Measurements from ENCODE around the gene NMNAT1. TPM values are rescaled to one million over a fixed set of nuclear protein-coding genes. Genes with fewer than 3 reads are reported as not detected.

Gene NMNAT1
- total and polyA plus RNA-seq, 11 donors = 11.0 to 24.2 (median 16.8) TPM

DNA sequence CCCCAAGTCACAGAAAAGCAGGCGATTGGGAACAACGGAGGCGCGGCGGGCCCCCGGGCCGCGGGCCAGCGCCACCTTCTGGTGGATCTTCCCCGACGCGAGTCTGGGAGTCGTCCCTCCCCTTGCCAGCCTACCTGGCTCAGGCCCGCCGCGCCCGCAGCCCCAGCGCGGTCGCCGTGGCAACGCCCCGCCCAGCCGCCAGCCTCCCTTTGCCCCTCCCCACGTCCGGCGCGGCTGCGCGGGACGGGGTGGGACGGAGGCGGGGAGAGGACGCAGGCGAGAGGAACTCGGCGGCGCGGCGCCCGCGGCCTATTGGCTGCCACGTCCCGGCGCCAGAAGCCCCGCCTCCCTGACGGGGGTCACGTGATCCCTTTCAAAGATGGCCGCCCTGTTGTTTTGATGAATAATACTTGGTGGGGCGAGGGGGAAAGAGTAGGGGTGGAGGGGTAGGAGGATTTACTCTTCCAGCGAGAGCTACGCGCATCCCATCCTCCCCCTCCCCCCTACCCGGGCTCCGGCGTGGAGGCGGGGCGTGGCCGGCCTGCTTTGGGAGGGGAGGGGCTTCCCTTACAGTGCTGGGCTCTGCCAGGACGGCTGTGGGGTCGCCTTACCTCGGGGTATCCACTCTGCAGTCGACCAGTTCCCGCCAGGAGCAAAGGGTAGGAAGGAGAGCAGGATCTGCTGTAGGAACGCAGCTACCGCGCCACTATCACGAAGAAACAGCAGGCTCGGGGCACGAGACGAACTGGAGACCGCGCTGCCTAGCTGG, 89.5 kb downstream of the NMNAT1 start, which contains the start of gene UBE4B:
Gene UBE4B (plus strand): TSS at position 369 of the 769 bp plus-strand sequence. CDS start 713 bp downstream, outside the sequence.
- ATAC-seq (peak; percentile 99 to 100 (median 99)), DNase-seq (peak; percentile 97 to 99 (median 98))
- TF ChIP-seq, protein P1, sequence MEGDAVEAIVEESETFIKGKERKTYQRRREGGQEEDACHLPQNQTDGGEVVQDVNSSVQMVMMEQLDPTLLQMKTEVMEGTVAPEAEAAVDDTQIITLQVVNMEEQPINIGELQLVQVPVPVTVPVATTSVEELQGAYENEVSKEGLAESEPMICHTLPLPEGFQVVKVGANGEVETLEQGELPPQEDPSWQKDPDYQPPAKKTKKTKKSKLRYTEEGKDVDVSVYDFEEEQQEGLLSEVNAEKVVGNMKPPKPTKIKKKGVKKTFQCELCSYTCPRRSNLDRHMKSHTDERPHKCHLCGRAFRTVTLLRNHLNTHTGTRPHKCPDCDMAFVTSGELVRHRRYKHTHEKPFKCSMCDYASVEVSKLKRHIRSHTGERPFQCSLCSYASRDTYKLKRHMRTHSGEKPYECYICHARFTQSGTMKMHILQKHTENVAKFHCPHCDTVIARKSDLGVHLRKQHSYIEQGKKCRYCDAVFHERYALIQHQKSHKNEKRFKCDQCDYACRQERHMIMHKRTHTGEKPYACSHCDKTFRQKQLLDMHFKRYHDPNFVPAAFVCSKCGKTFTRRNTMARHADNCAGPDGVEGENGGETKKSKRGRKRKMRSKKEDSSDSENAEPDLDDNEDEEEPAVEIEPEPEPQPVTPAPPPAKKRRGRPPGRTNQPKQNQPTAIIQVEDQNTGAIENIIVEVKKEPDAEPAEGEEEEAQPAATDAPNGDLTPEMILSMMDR (IDR thresholded peaks at IDR 0.05) = peak; percentile 73 to 95 (median 90)
- TF ChIP-seq POLR2A (IDR thresholded peaks at IDR 0.05) = peak in 1 of 2 donors; percentile 34
- intact Hi-C loops (cut with DNase I) = loop anchor here in 9 of 10 donors (1.0 to 10.0 kb wide), 12 partner anchors 75 to 158 kb away; partner anchors contain the start of genes LZIC (in 3 of the 9) and NMNAT1 (in 3 of the 9)
- H3K4me3 ChIP-seq = peak within 1 kb of the TSS; percentile 73 to 100 (median 90)
- WGBS, 4 donors = 0% methylated on average over 10 to 73 of the region's 73 CpGs
- peak within 1 kb of the TSS; percentile 65 to 99 (median 95) for H3K27ac ChIP-seq
- H3K9me3 ChIP-seq = no peaks in the 10 kb centered on the region
- H3K36me3 ChIP-seq = peaks cover 0 to 18% (median 15%) of the 10 kb centered on the region in 9 donors
- H3K4me1 ChIP-seq = peaks cover 0 to 38% (median 19%) of the 10 kb centered on the region in 12 donors
- no peaks in the 10 kb centered on the region for H3K27me3 ChIP-seq

DNA sequence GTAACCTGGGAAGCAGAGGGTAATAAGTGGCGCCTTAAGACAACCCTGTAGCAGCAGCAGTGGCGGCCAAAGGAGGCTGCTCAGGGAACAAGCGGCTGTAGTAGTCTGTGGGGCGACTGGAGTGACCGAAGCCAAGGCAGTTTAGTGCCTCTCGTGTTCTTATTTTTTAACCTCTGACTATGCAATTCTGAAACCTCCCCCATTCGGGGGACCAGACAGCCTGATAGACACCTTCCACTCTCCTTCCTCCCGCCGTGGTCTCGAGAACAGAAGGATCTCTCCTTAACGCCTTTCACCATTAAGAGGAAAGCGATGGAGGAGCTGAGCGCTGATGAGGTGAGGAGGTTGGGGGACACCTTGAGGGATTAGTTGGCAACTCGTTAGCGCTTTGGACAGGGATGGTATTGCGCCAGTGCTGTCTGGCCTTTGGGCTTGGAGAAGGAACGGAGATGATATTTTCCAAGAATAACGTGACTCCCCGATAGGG, 90.1 kb downstream of the NMNAT1 start:
- Histone ChIP-seq H3K27ac (peak overlapping the region; percentile 65 to 99 (median 95)), H3K9me3 (no peaks in the 10 kb centered on the region), H3K4me1 (peaks cover 0 to 41% (median 21%) of the 10 kb centered on the region in 12 donors), H3K27me3 (no peaks in the 10 kb centered on the region), H3K4me3 (peak overlapping the region; percentile 73 to 100 (median 90)), H3K36me3 (peaks cover 0 to 25% (median 21%) of the 10 kb centered on the region in 9 donors)
- intact Hi-C loops (cut with DNase I) = loop anchor here in 9 of 10 donors (2.0 to 10.0 kb wide), 11 partner anchors 74 to 159 kb away; partner anchors contain the start of genes LZIC (in 2 of the 9) and NMNAT1 (in 2 of the 9)
- no peak for TF ChIP-seq POLR2A (IDR thresholded peaks at IDR 0.05)
- TF ChIP-seq, protein P1 (IDR thresholded peaks at IDR 0.05) = no peak
- DNase-seq (peak in 1 of 5 donors; percentile 34), ATAC-seq (peak; percentile 25 to 47 (median 34))
- WGBS, 4 donors = 0 to 1% (median 0%) methylated on average over 19 of the region's 19 CpGs

Small RNA genes within 50 kb of the gene (microRNA-seq; reads per million reads assigned to microRNA genes)
- gene MIR5697 = 1.0 to 2.3 (median 1.7) reads per million in 4 donors

Other genes starting within 250 kb of the NMNAT1 start
- 10 to 100 TPM; 50.6 to 79.4 (median 64.3) TPM for gene CLSTN1, start 119.5 kb upstream of the NMNAT1 start, total RNA-seq
- 10 to 100 TPM; 37.6 to 40.5 TPM for gene CLSTN1, start 119.5 kb upstream of the NMNAT1 start, polyA plus RNA-seq
- gene CTNNBIP1, start 33.2 kb upstream of the NMNAT1 start, total RNA-seq = 10 to 100 TPM; 32.2 to 62.0 (median 42.9) TPM
- gene CTNNBIP1, start 33.2 kb upstream of the NMNAT1 start, polyA plus RNA-seq = 10 to 100 TPM; 25.4 to 37.8 TPM
- gene LZIC, start 84 bp upstream of the NMNAT1 start, total RNA-seq = 10 to 100 TPM; 30.8 to 37.7 (median 34.9) TPM
- 10 to 100 TPM; 18.5 to 30.7 TPM for gene LZIC, start 84 bp upstream of the NMNAT1 start, polyA plus RNA-seq
- gene RBP7, start 53.8 kb downstream of the NMNAT1 start, total RNA-seq = 10 to 100 TPM; 21.4 to 83.3 (median 26.2) TPM
- 10 to 100 TPM; 43.8 to 97.5 TPM for gene RBP7, start 53.8 kb downstream of the NMNAT1 start, polyA plus RNA-seq
- 100 to 1,000 TPM in 1 of 9 donors, 10 to 100 TPM in 8; 50.4 to 132 (median 68.2) TPM for gene UBE4B, start 89.5 kb downstream of the NMNAT1 start, total RNA-seq
- 10 to 100 TPM; 18.5 to 32.3 TPM for gene UBE4B, start 89.5 kb downstream of the NMNAT1 start, polyA plus RNA-seq

Data from heart left ventricle (tissue), 16 donors.